Activated CD4-positive, CD25-positive, alpha-beta regulatory T cell treated with anti-CD3 and anti-CD28 coated beads, Interleukin-2, amount 50 U/mL, for 72 hours (primary cell): ENCODE results near the gene RAD51B.

Source experiments
- DNase-seq: peaks from one replicate; pipeline ENCODE4 v3.0.0; 2021

RAD51B gene

DNA sequence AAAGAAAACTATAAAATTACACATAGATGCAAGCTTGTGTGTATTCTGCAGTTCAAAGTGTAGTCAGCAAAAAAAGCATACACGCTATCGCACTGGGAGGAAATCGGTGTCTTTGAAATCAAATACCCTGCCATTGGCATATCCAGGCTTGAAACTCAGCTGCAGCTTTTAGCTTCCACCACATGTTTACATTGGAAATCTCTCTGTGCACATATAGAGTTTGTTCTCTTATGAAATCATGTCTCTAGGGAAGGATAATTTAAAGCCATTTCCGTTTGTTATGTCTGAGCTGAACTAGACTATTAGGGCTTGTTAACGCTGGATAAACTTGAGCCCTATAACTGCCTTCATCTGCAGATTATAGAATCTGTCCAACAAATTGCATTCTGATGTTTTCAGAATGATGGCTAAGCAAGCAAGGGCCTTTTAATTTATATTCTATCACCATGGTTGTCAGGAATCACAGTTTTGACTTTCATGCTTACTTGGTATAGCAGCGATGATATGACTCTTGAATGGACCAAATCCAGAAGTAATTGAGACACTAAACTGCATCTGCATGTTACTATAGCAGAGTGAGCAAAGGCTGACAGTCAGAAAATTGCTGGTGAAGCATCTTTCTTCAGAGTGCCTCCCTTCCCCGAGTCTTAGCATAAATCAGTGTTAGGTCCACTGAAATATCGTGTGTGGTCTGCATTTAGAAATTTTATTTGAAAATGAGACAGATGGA, 530.5 kb downstream of the RAD51B start:
- DNase-seq: no peak

- no peak for DNase-seq
These were observed 535.8 kb downstream of the RAD51B start for GRCh38 chr14:68355415-68355814.

- no peak for DNase-seq
These were observed 538.2 kb downstream of the RAD51B start for GRCh38 chr14:68357777-68358176.

- no peak for DNase-seq
These were observed 538.9 kb downstream of the RAD51B start for GRCh38 chr14:68358500-68358899.

- DNase-seq: no peak
These were observed 539.6 kb downstream of the RAD51B start for GRCh38 chr14:68359022-68359836.

GRCh38 chr14:68359837-68360552, 540.4 kb downstream of the RAD51B start:
- DNase-seq: no peak

GRCh38 chr14:68361231-68361630, 541.7 kb downstream of the RAD51B start:
- DNase-seq: no peak

- DNase-seq: no peak
These were observed 543.3 kb downstream of the RAD51B start for GRCh38 chr14:68362846-68363245.

DNA sequence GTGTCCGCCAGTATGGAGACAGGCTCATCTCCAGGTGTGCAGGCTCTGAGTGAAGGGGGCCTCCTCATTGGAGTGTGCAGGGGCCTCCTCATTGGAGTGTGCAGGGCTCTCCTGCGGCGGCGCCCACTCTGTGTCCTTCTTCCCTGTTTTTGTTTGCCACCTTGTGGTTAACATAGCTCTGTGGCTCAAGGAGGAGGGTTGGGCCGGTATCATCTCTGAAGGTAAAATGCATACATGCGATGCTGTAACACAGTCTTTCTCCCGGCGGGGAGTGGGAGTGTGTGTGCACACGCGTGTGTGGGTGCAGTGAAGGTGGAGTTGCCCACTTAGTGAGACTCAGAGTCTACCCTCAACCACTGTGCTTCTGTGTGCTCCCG, 543.9 kb downstream of the RAD51B start:
- DNase-seq: no peak

- DNase-seq: no peak
These were observed 544.5 kb downstream of the RAD51B start for GRCh38 chr14:68363843-68364767.

DNA sequence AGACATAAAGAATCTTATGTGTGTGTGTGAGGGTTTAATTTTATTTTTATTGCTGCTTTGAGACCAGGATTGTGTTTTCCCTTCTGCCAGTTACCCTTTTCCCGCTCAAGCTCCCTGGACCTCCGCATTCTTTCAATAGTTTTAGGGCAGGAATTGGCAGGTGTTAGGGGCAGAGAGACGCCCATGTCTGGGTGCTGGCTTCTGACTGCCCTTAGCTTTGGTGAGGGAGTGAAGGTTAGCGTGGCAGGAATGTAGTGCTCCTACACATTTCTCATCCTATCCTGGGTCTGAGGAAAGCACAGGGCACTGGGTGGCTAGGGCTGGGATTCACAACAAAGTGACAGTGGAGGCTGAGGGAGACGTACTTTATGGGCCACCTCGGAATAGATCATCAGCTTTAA, 545.2 kb downstream of the RAD51B start:
- no peak for DNase-seq

GRCh38 chr14:68365228-68365627, 545.6 kb downstream of the RAD51B start:
- no peak for DNase-seq

DNA sequence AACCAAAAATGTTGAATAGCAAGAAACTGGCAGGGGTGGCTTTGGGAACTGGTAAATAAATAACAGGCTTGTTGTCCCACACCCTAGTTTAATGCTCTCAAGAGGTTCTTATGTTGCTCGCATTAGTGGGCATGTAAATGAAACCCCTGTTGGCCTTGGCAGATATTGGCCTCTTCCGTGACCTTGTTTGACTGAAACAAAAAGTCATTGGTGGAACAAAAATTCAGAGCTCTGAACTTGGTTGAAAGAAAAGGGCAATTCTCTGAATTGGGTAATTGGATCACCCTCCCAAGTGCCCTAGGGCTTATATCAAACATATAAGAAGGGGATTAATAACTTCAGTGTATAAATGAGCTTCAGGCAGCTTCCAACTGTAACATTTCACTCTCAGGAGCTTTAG, 547.1 kb downstream of the RAD51B start:
- no peak for DNase-seq

GRCh38 chr14:68367536-68367935, 548.0 kb downstream of the RAD51B start:
- DNase-seq: no peak

GRCh38 chr14:68368850-68369249, 549.3 kb downstream of the RAD51B start:
- DNase-seq: no peak

GRCh38 chr14:68369281-68370056, 549.9 kb downstream of the RAD51B start:
- DNase-seq: no peak

GRCh38 chr14:68370057-68370360, 550.4 kb downstream of the RAD51B start:
- no peak for DNase-seq

DNA sequence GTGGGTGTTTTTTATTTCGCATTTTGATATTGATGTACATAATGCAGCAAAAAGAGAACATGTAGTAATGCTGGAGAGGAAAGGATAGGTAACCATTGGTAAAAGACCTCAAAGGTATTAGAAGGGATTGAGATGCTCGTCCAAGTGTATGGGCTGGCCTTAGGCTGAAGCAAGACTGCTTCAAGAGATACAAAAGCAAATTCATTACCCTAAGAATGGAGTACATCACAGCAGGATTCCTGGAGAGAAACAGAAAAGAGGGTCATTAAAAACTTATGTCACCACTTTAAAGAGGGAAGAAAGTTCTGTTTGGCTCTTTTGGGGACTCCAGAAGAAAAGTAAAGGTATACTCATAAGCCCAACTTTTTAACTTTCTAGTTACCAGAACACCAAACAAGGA, 552.8 kb downstream of the RAD51B start:
- no peak for DNase-seq

DNA sequence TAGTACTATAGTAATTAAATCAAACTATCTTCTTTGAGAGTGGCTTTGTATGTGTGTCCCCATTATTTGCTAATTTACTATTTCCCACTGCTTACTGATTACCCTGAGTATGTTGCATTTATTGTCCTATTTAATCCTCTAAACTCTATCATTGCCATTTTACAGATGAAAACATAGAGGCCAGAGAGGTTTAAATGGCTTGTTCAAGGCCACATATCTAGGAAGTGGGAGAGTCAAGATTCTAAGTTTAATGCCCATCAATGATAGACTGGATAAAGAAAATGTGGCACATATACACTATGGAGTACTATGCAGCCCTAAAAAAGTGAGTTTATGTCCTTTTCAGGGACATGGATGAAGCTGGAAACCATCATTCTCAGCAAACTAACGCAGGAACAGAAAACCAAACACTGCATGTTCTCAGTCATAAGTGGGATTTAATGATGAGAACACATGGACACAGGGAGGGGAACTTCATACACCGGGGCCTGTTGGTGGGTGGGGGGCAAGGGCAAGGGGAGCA, 553.6 kb downstream of the RAD51B start:
- no peak for DNase-seq

- DNase-seq: no peak
These were observed 554.4 kb downstream of the RAD51B start for GRCh38 chr14:68373847-68374444.

DNA sequence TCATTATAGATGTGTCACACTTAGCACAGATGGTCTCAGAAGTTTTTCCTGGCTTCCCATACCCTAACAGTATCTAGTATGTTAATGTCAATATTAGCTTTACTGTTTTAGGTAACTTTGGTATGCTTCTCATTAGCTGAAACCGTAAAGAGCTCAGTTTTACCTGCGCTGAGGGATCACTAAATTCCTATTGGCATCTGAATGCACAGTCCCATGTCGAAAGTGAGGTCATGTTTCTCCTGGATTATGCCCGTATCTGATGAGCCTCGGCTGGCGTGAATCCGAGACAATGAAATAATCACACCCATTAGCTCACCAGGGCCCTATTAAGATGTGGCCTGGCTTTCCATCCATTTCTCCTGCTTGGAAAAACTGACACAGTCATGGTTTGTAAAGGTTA, 555.1 kb downstream of the RAD51B start:
- DNase-seq: no peak
